Choroid plexus epithelial cell (primary cell): ENCODE data around the gene MPST.

Source experiments
- DNase-seq: peaks from one replicate; pipeline ENCODE4 v3.0.0-alpha.2; 2010; ENCODE audit warnings: low read depth
- H3K4me3 ChIP-seq: 2 replicates; pipeline ENCODE4 v1.5.1; 2011; ENCODE audit warnings: low read depth, mild to moderate bottlenecking, control low read depth, low read length, moderate library complexity
- TF ChIP-seq, protein P1 (sequence below): conservative IDR thresholded peaks from 2 replicates; pipeline ENCODE4 v1.5.1; 2011; ENCODE audit warnings: low read depth, mild to moderate bottlenecking, control low read depth, inconsistent platforms, low read length, moderate library complexity

Gene MPST

GRCh38 chr22:37028692-37029674 is 9.4 kb downstream of the MPST start:
- TF ChIP-seq, protein P1, sequence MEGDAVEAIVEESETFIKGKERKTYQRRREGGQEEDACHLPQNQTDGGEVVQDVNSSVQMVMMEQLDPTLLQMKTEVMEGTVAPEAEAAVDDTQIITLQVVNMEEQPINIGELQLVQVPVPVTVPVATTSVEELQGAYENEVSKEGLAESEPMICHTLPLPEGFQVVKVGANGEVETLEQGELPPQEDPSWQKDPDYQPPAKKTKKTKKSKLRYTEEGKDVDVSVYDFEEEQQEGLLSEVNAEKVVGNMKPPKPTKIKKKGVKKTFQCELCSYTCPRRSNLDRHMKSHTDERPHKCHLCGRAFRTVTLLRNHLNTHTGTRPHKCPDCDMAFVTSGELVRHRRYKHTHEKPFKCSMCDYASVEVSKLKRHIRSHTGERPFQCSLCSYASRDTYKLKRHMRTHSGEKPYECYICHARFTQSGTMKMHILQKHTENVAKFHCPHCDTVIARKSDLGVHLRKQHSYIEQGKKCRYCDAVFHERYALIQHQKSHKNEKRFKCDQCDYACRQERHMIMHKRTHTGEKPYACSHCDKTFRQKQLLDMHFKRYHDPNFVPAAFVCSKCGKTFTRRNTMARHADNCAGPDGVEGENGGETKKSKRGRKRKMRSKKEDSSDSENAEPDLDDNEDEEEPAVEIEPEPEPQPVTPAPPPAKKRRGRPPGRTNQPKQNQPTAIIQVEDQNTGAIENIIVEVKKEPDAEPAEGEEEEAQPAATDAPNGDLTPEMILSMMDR = no peak
- H3K4me3 ChIP-seq = no peak overlapping the region
- no peak for DNase-seq

DNA sequence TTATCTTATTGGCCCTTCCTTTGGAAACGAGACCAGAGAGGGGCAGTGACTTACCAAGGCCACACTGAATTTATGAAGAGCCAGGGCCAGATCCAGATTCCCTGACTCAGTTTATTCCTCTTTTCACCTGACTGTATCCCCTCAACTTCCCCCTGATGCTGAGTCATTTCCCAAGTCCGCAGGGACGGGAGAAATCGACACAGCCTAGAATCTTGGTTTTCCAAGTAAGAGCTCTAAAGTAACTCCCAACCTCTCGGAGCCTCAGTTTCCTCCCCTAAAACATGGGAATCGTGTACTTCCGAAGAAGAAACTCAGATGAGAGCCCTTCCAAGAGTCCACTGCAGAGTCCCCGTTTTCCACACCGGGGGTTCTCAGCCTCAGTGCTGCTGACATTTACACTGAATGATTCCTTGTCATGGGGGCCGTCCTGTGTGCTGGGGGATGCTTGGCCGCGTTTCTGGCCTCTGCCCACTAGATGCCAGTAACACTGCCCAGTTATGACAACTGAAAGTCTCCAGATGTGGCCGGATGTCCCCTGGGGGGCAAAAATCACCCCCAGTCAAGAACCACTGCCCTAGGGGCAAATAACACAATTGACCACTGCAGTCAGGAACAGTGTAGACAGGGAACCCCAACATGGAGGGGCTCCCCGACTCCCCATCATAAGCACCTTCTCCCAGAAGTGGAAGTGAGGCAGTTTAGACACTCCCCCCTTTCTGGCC is 11.2 kb downstream of the MPST start:
- no peak for DNase-seq
- no peak overlapping the region for H3K4me3 ChIP-seq
- TF ChIP-seq, protein P1 = no peak

- no peak overlapping the region for H3K4me3 ChIP-seq
These were observed 12.6 kb downstream of the MPST start for GRCh38 chr22:37032134-37032534.

DNA sequence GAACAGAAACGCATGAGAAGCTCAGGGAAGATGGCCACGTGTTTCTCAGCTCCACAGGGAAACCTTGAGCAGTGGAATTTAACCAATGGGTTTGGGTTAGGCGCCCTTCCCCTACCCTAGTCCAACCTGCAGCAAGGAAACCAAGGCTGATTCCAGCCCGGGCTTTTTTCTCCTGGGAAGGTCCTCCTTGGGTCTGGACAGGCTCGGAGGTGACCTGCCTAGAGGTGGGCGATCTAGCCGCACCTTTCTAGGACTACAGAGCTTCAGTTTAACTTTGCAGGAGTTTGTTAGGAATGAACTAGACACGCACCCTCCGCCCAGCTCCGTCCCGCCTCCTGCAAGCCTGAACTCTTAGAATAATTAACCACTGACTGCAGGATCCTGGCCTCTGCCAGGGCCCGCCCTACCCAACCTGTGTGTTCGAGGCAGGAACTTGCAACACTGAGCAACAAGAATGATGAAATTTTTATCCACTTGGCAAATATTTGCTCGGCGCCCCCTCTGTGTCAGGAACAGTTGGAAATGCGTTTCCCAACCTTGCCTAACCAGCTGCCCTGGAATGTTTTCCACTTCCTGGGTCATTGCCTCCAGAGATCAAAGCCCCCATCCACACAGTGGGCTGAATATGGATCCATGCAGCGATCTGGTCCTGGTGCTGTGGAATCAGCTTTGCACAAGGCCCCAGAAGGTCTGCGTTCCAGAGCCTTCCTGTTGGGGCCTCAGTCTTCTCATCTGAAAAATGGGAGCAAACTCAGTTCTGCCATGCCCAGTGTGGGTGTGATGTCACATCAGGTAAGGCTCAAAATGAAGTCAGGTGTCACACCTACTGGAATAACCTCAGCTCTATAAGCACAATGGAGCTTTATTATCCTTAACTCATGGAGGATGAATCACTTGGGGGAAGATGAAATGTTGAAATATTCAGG is 13.3 kb downstream of the MPST start:
- TF ChIP-seq, protein P1 = no peak
- H3K4me3 ChIP-seq = no peak overlapping the region
- peak; percentile 94 for DNase-seq

More at GRCh38 chr22:37032134-37032534, 12.6 kb downstream of the MPST start:
- DNase-seq = peak; percentile 9
- TF ChIP-seq, protein P1 = no peak

DNA sequence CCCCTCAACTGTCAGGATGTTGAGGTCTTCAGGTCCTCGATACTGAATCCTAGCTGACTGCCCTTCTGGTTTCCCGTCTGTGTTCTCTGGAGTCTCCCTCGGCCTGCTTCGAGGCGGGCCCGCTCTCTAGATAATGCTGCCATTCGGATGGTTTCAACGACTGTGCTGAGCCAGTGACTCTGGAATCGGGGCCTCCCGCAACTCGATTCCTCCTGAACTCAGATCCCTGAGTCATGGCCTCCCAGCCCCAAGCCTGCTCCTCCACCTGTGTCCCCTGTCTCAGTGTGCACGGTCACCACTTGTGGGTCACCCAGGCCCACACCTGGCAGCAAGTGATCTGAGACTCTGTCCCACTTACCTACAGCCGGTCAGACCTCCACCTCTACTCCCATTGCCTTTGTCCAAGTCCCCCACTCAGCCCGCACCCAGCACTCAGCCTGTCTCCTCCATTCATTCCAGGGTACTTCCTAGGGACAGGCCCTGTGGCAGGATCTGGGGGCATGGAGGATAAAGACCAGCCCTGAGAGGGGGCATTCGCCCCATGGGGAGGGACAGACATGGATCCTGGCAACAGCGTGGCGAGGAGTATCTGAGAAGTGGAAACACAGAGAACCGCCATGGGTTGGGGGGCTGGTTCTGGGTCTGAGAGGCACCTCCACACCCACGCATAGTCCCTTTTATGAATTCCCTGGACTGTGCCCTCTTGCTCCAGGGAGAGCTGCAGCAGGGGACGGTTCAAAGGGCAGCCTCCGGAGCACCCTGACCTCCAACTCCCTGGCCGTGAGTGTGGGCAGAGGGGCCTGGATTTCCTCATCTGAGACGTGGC is 14.3 kb downstream of the MPST start:
- TF ChIP-seq, protein P1 = no peak
- H3K4me3 ChIP-seq = no peak overlapping the region
- DNase-seq = no peak
